ENCODE data around the gene PLCD4.

Gene PLCD4

GRCh38 chr2:218607436-218608115 is at the start of gene PLCD4:
Gene PLCD4 (plus strand): TSS chr2:218607899. CDS start chr2:218615740, 7,841 bp downstream.
- no peak for DNase-seq (ENCODE audit: low read depth in 2 of 3, low spot score in 1 of 3)

- no peak for DNase-seq (ENCODE audit: low read depth in 2 of 3, low spot score in 1 of 3)
These were observed 49.8 kb upstream of the PLCD4 start for GRCh38 chr2:218557941-218558340.

- DNase-seq (ENCODE audit: low read depth in 2 of 3, low spot score in 1 of 3) = no peak
These were observed 48.7 kb upstream of the PLCD4 start for GRCh38 chr2:218558986-218559385.

DNA sequence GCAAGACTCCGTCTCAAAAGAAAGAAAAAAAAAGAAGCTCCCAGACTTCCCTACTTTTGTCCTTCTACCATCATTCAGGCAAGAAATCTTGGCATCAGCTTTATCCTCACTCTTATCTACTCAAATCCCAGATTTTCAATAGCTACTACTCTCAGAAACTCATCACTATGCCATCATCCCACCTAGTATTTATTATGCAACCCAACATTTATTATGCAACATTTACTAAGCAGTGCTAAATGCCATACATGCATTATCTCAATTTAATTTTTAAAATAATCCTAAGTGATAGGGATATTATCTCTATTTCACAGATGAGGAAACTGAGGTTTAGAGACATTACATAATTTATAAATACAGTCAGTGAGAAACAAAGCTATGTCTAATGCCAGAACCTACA is 43.6 kb upstream of the PLCD4 start:
- DNase-seq (ENCODE audit: low read depth in 2 of 3, low spot score in 1 of 3) = no peak

- DNase-seq (ENCODE audit: low read depth in 2 of 3, low spot score in 1 of 3) = no peak
These were observed 41.4 kb upstream of the PLCD4 start for GRCh38 chr2:218566296-218566695.

DNA sequence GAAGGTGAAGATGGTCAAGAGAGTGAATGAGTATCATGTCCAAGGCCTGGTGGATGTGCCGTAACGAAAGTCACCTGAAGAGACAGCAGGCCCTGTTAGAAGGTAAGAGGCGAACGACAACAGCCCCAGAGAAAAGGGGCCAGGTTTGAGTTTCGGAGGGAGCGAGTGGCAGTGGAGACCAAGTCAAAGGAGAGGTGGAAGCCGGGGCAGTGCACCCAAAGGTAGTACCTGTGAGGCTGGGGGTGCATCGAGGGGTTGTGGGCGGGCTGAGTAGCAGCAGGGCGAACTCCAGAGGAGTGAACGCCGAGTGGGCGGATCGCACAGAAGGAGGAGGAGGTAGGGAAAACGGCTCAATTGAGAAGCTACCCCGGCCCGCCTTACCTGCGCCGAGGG is 39.9 kb upstream of the PLCD4 start:
- no peak for DNase-seq (ENCODE audit: low read depth in 2 of 3, low spot score in 1 of 3)

DNA sequence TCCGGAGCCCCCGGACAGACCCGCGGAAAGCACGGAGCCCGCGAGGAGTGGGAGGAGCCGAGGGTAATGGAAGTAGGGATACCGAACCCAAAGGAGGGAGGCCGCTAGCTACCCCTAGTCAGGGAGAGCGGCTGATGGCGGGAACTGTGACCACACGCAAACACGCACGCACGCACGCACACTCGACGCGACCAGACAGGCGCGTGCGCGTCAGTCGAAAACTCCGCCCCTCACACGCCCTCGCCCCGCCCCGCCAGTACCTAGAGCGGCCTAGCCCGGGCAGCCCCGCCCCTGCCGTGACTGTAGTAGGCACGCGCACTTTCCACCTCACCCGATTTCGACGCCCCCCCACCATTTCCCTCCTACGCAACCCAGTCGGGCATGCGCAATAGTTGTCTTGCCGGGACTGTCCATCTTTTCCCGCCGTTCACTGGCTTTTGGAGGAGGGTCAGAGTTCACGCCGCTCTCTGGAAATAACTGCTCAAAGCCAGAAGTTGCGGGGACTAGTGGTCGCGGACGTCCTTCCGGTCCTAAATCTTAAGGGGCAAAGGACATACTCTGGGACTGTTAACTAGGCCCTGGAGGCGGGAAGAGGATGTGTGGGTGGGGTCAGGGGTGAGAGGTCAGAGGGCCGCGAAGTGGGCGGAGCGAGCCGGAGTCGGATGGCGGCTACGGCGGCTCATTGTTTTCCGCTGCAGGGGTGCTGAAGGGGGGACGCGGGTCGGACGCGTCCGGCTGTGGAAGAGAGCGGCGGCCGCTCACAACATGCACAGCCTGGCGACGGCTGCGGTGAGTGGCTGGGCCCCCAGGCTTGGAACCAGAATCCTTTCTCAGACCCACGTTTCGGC is 39.3 kb upstream of the PLCD4 start, which contains the start of the genes CNOT9 and USP37:
Gene CNOT9, plus strand, starts transcription at position 650 of the 848 bp plus-strand sequence. Its CDS starts 116 bp downstream, at position 766.
Gene USP37, minus strand, starts transcription at position 162 of the 848 bp plus-strand sequence. CDS start 9,698 bp downstream, outside the sequence.
- peak; percentile 100 for DNase-seq (ENCODE audit: low read depth in 2 of 3, low spot score in 1 of 3)

- DNase-seq (ENCODE audit: low read depth in 2 of 3, low spot score in 1 of 3) = peak; percentile 26 to 62 (median 43)
These were observed 38.7 kb upstream of the PLCD4 start for GRCh38 chr2:218569038-218569431.

DNA sequence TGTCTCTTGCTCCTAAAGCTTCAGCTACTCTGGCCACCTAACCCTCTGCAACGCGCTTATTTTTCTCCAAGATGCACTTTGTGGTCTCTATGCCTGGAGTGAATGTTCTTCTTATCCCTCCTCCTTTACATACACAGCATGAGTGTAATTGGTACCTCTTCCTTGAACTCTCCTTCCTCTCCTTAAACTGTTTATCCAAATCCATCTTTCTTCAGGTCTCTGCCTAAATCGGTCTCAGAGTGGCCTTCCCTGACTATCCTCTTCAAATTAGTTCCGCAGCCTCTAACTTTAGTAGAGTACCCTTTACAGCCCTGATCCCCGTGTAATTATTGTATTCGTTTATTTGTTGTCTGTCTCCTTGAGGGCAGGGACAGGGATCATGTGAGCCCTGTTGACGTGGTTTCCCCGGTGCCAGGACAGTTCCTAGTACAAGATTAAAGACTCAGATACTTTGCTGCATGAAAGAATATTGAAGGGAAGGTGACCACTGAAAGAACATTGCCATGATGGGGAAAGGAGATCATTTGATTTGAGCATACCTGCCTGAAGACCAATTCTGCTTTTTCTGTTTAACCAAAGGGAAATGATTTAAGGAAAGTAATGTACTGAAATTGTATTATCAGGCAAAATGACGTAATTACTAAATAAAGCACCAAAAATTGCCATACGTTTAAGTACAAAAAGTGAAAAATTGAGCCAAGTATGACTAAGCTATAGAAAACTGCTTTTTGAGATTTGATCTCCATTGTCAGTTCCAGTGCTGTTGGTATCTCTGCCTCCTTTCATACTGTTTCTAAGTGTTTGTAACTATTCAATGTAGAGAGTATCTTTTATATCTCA is 37.8 kb upstream of the PLCD4 start:
- no peak for DNase-seq (ENCODE audit: low read depth in 2 of 3, low spot score in 1 of 3)

DNA sequence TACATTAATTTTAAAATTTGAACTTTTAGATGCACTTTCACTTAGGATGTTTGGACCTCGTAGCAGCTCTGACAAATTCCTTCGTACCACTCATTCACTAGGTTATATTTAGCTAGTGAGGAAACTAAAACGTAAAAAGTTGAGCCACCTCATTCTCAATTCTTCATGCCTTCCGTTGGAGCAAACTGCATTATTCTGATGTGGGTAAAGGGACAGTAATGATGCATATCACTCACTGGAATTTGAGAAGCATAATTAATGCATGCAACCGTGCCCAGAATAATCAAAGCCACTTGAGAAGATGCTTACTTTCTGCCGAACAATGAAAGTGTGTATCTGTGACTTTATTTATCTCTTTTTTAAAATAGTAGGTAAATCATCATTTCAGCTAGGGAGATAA is 36.8 kb upstream of the PLCD4 start:
- no peak for DNase-seq (ENCODE audit: low read depth in 2 of 3, low spot score in 1 of 3)

DNA sequence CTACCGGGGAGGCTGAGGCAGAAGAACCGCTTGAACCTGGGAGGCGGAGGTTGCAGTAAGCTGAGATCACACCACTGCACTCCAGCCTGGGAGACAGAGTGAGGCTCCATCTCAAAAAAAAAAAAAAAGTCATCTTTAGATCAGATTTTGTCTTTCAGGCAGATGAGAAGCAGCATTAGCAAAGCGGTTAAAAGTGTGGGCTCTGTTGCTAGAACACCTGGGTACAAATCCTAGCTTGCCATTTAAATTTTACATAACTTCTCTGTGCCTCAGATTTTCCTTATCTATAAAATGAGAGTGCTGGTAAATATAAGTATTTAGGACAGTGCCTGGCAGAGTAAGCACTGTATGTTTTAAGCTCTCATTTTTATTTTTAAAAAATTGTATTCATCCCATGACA is 30.8 kb upstream of the PLCD4 start:
- DNase-seq (ENCODE audit: low read depth in 2 of 3, low spot score in 1 of 3) = no peak

- no peak for DNase-seq (ENCODE audit: low read depth in 2 of 3, low spot score in 1 of 3)
These were observed 30.0 kb upstream of the PLCD4 start for GRCh38 chr2:218577482-218578220.

DNA sequence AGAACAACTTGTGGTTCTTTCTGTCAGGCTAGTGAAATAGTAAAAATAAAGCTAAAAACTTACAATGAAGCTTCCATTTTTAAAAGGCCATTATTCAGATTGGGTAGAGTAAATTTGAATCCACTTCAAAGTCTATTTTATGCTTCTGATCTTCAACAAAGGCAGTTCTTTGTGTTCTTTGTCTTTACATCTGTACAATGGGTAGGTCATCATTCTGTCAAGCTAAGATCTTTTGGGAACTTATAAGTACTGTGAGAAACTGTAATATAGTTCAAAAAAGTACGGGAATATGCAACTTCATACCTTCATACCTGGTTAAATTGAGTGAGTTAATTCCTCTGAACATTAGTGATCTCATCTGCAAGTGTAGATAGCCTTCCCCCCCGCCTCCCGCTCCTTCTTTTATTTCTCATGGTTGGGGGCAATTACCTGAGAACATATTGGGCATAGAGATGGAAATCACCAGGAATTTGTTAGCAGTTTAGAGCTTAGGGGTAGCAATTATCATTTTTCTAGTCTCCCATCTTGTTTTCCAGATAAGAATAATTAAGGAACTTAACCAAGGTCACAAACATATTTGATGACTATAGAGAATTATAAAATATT is 29.3 kb upstream of the PLCD4 start:
- DNase-seq (ENCODE audit: low read depth in 2 of 3, low spot score in 1 of 3) = no peak

DNA sequence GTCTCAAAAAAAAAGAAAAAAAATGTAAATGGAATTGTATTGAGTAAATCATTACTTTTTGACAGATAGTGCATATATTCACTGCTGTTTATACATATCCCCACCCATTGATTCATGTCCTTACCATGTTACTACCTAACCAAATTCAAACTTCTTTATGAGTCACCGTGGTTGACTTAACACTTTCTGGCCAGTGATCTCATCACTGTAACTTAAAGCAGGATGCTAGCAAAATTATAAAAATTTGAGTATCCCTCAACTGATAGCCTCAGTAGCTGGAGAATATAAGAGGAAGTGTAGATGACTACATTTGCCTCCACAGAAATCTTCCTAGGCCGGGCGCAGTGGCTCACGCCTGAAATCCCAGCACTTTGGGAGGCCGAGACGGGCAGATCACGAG is 25.6 kb upstream of the PLCD4 start:
- no peak for DNase-seq (ENCODE audit: low read depth in 2 of 3, low spot score in 1 of 3)

GRCh38 chr2:218583983-218584850 is 23.5 kb upstream of the PLCD4 start:
- DNase-seq (ENCODE audit: low read depth in 2 of 3, low spot score in 1 of 3) = no peak

- no peak for DNase-seq (ENCODE audit: low read depth in 2 of 3, low spot score in 1 of 3)
These were observed 22.2 kb upstream of the PLCD4 start for GRCh38 chr2:218585541-218585940.

DNA sequence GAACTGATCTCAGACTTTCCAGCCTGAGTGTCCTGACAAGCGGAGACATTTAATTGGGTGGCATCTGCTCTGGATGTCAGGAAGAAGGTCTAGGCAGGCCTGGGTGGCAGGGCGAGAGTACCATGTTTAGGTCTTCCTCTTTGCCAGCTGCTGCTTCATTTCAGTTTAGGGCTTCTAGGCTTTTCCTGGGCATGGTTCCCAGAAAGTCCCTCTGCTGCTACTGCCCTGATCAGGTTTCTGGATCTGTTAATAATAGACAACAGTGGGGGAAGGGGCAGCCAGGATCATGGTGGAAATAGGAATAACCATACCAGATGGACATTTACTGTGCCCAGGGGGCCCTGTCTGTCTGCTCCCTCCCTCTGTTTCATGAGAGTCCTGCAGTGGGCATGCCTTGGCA is 2.3 kb upstream of the PLCD4 start:
- DNase-seq (ENCODE audit: low read depth in 2 of 3, low spot score in 1 of 3) = no peak

GRCh38 chr2:218615868-218616315 is 8.2 kb downstream of the PLCD4 start:
- no peak for DNase-seq (ENCODE audit: low read depth in 2 of 3, low spot score in 1 of 3)

Data from stimulated activated CD4-positive, alpha-beta T cell treated with anti-CD3 and anti-CD28 coated beads, Interleukin-12 subunit alpha, Interleukin-12 subunit beta, amount 100 ng/mL, for 48 hours (primary cell).